Activated T-cell treated with anti-CD3 and anti-CD28 coated beads, Interleukin-2, amount 50 U/mL, for 1 hour (primary cell): ENCODE data around the gene MMP11.
A peak's percentile ranks its signal among the peaks of the same experiment; 100 is the strongest.
"Not testable (repeated sequence)": the region's sequence is repeated elsewhere in the genome, so short reads cannot be mapped to it uniquely, and the experiment has no call there.

Experiments used
- DNase-seq: peaks from one replicate; pipeline ENCODE4 v3.0.0-alpha.2; 2020

Gene MMP11

DNA sequence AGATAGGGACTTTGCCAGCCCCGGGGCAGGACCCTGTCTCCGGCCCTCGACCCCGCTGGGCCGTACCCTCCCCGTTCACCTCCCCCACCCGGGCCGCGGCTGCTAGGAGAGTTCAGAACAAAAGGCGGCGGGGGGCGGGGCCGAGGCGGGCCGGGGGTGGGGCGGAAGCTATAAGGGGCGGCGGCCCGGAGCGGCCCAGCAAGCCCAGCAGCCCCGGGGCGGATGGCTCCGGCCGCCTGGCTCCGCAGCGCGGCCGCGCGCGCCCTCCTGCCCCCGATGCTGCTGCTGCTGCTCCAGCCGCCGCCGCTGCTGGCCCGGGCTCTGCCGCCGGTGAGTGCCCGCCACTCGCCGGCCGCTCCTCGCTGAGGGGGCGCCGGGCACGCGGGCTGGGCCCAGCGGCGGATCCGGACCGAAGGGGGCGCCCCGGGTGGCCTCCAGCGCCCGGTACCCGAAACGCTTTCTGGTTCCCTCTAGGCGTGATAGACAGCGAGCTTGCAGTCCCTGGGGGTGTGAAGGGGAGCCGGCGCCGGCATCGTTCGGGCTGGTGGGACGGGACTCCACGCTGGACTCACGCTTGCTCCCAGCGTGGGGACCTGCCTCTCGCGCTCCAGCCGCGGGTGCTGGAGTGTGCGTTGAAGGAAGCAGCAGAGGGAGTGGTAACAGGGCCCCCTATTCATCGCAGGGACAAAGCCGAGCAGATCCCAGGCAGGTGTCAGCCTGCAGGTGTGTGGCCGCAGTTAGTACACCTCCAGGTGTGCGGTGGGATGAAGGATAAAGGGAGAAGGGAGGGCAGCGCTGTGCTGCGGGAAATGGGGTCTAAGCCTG, at the start of gene MMP11:
TSS of gene MMP11 (plus strand) at position 201 of the 825 bp plus-strand sequence. CDS start at position 223, 22 bp downstream.
- DNase-seq: peak; percentile 65

DNA sequence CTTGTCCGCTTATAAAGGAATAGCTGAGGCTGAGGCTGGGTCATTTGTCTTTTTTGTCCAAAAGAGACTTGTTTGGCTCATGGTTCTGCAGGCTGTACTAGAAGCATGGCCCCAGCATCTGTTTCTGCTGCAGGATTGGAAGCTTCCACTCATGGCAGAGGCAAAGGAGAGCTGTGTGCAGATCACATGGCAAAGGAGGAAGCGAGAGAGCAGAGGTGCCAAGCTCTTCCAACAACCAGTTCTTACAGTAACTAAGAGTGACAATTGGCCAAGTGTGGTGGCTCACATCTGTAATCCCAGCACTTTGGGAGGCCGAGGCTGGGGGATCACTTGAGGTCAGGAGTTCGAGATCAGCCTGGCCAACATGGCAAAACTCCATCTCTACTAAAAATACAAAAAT, 44.5 kb upstream of the MMP11 start:
- DNase-seq: not testable (repeated sequence)

- no peak for DNase-seq
Measured at GRCh38 chr22:23737696-23738095, 35.0 kb upstream of the MMP11 start.

DNA sequence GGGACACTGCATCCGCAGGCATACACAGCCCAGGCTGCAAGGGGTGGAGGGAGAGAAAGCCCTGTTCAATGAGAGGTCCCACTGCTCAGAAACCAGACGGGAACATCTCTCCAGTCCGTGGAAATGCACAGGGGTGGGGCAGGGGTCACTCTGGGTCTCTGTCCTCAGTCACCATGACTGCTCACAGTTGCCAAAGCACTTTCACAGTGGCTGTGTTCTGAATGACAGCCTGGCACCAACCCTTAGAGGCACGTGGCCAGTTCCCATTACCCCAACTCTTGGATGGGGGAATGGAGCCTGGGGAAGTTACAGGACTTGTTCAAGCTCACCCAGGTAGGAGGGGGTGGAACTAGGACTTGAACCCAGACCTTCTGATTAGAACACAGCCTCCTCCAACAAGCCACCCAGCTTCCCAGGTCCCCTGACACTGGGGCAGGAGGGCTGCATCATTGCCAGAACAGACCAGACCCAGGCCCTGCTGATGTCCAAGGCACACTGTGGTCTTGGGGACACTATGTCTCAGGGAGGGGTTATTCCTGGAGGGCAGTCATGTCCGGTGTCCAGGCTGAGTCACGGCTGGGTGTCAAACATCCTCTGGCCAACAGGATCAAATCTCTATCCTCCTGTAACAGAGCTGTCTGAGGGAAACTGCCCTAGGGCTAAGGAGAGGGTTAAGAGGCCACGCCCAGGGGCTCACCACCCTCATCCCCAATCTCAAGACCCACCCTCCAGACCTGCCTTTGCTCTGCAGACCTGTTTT, 30.0 kb upstream of the MMP11 start:
- DNase-seq: no peak

- DNase-seq: no peak
Measured at GRCh38 chr22:23743303-23743705, 29.3 kb upstream of the MMP11 start.

DNA sequence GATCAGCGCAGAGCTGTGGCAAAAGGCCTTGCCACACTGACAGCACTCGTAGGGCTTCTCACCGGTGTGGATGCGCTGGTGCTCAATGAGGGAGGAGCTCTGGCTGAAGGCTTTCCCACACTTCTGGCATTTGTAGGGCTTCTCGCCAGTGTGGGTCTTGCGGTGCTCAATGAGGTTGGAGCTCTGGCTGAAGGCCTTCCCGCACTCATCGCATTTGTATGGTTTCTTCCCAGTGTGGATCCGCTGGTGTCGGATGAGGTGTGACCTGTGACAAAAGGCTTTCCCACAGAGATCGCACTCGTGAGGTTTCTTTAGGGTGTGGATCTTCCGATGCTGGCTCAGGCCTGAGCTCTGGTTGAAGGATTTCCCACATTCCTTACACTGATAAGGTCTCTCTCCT, 28.6 kb upstream of the MMP11 start:
- no peak for DNase-seq

GRCh38 chr22:23744485-23744884, 28.2 kb upstream of the MMP11 start:
- no peak for DNase-seq

DNA sequence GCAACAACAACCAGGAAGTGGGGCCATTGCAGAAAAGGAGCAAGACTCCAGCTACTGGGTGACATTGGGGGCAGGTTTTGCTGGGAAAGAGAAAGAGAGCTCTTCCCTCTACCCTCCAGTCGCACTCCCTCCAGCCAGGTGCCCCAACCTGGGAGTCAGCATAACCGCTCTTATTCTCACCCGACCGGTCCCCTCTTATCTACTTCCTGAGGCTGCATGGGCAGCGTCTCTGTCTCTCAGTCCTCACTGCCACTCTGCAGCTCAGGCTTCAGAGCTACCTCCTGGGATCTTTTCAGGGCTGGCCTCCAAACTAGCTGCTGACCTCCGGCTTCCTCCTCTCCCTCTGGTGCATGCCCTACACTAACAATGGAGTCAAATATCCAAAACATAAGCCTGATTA, 26.9 kb upstream of the MMP11 start:
- DNase-seq: no peak

DNA sequence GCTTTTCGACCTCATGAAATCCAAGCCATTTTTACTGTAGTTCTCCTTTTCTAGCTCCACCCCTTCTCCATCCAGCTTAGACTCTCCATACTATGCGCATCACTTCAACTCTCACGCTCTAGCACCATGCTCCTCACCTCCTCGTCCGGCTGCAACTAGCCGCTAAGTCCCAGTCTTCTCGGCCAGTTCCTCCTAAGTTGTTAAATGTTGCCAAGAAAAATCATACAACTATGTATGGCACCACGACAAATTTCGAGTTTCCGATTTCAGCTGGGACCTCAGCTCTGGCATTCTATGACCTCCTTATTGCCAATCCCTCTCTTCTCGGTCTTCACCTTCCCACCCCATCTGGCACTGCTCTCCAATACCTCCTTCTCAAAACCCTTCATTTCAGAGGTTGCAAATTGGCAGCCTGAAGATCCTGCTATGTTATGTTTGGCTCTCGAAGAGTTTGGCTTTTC, 22.8 kb upstream of the MMP11 start:
- DNase-seq: no peak

- DNase-seq: no peak
Measured at GRCh38 chr22:23750367-23750713, 22.3 kb upstream of the MMP11 start.

DNA sequence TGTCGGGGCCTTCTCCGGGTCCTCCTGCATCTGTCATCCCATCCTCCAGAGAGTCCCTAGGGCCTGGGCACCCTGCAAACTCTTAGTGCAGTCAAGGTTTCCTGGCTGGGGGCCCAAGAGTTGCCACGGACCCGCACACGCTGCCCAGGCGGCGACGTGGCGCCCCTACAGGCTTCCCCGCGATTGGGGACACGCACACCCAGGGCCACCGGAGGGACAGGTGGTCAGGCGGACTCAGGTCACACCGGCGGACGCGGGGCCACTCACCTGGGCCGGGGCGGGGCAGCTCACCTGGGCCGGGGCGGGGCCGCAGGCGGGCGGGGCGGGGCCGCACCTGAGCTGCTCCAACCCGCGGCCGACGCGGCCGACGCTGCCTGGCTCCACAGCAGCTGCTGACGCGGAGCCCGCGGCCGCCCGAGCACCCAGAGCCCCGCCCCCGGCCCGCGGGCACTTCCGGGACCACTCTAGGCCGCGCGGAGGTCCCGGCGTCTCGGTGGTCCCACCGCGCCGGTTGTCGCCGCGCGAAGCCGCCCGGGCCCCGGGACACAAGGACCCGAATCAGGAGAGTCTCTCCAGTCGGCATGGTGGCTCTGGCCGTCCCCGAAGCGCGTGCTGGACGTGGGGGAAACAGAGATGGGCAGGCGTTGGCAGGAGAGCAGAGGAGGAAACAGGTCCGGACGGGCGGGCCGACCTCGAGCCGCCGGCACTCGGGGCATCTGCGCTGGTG, 21.8 kb upstream of the MMP11 start, which contains the start of gene ZNF70:
TSS of gene ZNF70 (minus strand) at position 399 of the 727 bp plus-strand sequence. CDS start 5,972 bp downstream, outside the sequence.
- DNase-seq: peak; percentile 87

- DNase-seq: no peak
Measured at GRCh38 chr22:23751441-23751996, 21.1 kb upstream of the MMP11 start.

GRCh38 chr22:23752090-23752691, 20.5 kb upstream of the MMP11 start:
- DNase-seq: no peak

DNA sequence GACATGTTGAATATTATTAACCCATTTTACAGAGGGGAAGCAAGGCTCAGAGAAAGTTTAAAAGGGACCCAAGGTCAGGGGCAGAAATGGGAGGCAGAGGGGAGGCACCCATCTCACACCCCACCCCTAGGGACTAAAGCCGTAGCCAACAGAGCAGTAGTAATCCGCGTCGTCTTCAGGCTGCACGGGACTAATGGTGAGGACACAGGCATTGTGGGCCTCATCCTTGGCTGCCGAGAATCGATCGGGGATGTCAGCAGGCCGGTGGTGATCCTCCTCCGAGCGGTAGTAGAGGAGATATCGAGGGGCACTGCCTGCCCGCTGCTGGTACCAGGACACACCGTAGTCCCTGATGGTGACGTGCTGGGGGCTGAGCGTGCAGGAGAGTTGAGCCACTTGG, 19.9 kb upstream of the MMP11 start:
- no peak for DNase-seq

GRCh38 chr22:23753385-23753784, 19.3 kb upstream of the MMP11 start:
- no peak for DNase-seq

- no peak for DNase-seq
Measured at GRCh38 chr22:23754220-23754919, 18.3 kb upstream of the MMP11 start, which contains the start of gene VPREB3. VPREB3 (minus strand) TSS chr22:23754425; CDS start chr22:23754363, 62 bp downstream.

- DNase-seq: no peak
Measured at GRCh38 chr22:23754980-23755636, 17.5 kb upstream of the MMP11 start.

GRCh38 chr22:23755711-23756110, 16.9 kb upstream of the MMP11 start:
- no peak for DNase-seq

DNA sequence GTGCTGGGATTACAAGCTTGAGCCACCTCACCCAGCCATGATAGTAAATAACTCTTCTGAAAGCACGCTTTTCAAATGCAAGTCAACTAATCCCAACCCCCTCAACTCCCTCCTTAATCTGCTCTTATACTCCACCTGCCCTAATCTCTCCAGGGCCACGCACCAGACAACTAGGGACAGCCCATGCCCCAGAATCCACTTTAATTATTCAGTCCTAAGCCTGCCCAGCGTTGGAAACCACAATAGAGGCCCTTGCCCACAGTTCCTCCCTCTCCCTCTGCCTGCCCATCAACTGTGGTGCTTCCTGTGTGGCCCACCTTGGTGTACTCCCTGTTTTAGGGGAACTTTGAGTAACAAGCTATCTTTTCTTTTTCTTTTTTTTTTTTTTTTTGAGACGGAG, 15.8 kb upstream of the MMP11 start:
- no peak for DNase-seq

GRCh38 chr22:23759566-23759965, 13.1 kb upstream of the MMP11 start:
- no peak for DNase-seq

DNA sequence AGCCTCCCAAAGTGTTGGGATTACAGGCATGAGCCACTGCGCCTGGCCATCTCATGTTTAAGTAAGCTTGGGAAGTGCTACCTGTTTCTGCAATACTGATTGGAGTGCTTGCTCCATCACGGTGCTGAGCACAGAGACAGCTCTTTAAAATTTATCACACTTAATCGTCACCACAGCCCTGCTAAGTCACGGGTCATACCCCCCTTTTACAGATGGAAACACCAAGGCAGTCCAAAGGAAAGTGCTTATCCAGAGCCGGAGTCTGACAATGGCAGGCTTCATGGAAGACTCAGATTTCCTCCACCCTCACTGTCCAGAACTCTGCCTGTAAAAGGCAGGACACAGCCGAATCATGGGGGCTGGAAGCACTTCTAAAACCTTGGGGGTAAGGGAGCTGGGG, 12.6 kb upstream of the MMP11 start:
- DNase-seq: no peak
